Astrocyte of the hippocampus (primary cell): Measurements from ENCODE around the gene GOLGA8H.
A peak's percentile ranks its signal among the peaks of the same experiment; 100 is the strongest.
"Not testable (repeated sequence)": the region's sequence is repeated elsewhere in the genome, so short reads cannot be mapped to it uniquely, and the experiment has no call there.

Experiments used
- DNase-seq: peaks from one replicate; pipeline ENCODE4 v3.0.0; 2011; ENCODE audit warnings: low read depth, low spot score

The GOLGA8H gene, protein sequence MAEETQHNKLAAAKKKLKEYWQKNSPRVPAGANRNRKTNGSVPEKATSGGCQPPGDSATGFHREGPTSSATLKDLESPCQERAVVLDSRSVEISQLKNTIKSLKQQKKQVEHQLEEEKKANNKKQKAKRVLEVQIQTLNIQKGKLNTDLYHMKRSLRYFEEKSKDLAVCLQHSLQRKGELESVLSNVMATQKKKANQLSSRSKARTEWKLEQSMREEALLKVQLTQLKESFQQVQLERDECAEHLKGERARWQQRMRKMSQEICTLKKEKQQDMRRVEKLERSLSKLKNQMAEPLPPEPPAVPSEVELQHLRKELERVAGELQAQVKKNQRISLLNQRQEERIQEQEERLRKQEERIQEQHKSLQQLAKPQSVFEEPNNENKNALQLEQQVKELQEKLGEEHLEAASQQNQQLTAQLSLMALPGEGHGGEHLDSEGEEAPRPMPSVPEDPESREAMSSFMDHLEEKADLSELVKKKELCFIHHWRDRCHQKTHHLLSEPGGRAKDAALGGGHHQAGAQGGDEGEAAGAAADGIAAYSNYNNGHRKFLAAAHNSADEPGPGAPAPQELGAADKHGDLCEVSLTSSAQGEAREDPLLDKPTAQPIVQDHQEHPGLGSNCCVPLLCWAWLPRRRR

GRCh38 chr15:30603796-30604195 lies at the start of gene GOLGA8H:
TSS of gene GOLGA8H (plus strand) at chr15:30604028. CDS start at chr15:30604126, 98 bp downstream.
- not testable (repeated sequence) for DNase-seq

DNA sequence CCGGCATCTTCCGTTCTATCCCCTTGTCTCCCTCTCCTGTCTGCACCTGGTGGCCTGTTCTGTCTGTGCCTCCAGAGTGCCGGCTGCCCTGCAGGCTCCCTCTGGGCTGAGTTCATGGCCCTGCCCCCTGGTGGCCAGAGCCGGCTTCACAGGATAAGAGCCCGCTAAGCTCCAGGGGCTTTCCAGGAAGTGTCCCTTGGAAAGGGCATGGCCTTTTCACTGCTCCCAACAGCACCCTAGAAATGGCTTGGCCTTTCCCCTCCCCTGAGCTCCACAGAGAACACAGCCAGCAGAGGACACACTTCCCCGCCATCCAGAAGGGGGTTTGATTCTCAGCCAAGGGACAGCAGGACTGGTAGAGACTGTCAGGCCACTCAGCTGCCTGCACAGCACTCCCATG lies 36.9 kb upstream of the GOLGA8H start:
- peak; percentile 0 for DNase-seq

GRCh38 chr15:30573012-30573491 lies 30.8 kb upstream of the GOLGA8H start:
- not testable (repeated sequence) for DNase-seq

GRCh38 chr15:30579394-30579970 lies 24.3 kb upstream of the GOLGA8H start:
- DNase-seq = not testable (repeated sequence)

- not testable (repeated sequence) for DNase-seq
Measured at GRCh38 chr15:30580716-30581115, 23.1 kb upstream of the GOLGA8H start.

- not testable (repeated sequence) for DNase-seq
Measured at GRCh38 chr15:30598953-30599352, 4.9 kb upstream of the GOLGA8H start.

DNA sequence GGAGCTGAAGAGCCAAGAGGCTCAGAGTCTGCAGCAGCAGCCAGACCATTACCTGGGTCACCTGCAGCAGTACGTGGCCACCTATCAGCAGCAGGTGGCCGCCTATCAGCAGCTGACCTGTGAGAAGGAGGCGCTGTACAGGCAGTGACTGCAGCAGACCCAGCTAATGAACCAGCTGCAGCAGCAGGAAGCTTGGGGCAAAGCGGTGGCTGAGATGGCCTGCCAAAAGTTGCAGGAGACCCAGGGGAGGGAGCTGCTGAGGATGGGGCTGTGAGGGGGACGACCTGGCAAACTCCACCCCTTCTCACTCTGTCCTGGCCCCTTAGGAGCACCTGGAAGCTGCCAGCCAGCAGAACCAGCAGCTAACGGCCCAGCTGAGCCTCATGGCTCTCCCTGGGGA lies 8.4 kb downstream of the GOLGA8H start:
- not testable (repeated sequence) for DNase-seq

- peak; percentile 17 for DNase-seq
Measured at GRCh38 chr15:30621342-30621741, 17.5 kb downstream of the GOLGA8H start.

DNA sequence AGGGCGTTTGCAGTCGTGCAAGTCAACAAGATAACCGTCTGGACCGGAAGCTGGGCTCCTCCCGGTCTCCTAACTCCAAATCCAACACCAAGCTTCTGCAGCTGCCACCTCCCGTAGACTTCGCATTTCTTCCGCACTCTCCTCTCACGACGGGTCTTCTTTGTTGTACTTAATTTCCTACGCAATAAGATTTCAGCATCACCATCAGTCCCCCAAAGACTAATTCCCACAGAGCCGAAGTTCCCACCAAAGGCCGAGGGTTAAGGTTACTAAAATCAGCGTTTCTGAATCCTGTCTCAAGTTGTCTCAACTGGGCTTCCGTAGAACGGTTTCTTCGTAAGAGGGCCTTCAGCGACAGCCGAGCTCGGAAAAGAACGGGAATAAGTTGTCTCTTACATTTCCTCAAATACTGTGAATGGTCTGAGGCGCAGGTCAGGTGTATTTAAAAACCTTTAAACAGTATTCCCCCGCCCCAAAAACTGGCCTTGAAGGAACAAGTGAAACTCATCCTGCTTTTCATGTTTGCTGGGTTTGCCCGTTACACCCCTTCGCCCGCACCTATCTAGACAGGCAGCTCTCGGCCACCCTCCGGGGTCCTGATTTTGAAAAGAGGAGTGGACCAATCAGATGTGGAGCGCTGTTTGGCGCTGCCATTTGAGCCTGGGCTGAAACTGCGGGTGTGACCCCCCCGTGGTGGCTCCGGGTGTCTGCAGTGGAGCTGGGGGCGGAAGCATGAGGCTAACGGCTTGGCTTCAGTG lies 21.8 kb downstream of the GOLGA8H start, which contains the start of gene ARHGAP11B:
ARHGAP11B (plus strand) TSS at position 693 of the 758 bp plus-strand sequence.
- DNase-seq = peak; percentile 96

DNA sequence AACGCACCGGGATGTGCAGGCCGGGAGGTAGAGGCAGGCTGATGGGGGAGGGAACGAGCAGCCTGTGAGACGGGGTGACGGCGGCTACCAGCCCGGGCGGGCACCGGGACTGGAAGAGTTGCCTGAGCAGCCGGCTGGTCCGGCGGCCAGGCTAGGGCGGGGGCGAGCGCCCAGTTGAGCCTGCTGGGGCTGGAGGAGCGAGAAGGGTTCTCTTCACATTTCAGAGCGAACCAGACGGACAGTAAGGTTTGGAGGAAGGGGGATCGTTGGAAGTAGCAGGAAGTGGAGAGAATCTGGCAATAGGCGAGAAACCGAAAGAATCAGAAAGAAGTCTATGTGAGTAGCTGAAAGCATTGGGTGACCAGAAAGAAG lies 22.4 kb downstream of the GOLGA8H start:
- DNase-seq = peak; percentile 52

DNA sequence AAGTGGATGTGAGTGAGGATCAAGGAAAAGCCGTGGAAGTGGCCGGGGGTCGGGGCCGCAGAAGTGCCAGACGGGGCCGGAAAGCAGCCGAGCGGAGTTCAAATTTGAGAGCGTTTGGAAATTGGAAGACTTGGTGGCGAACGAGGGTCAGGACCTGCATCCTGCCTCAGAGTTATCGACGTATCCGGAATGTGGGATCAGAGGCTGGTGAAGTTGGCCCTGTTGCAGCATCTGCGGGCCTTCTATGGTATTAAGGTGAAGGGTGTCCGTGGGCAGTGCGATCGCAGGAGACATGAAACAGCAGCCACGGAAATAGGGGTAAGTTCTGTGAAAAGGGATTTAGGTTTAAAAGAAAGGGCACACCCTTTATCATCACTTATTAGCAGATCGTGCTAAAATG lies 22.8 kb downstream of the GOLGA8H start:
- peak; percentile 16 for DNase-seq

GRCh38 chr15:30650012-30650929 lies 46.4 kb downstream of the GOLGA8H start:
- no peak for DNase-seq

GRCh38 chr15:30661154-30661553 lies 57.3 kb downstream of the GOLGA8H start:
- peak; percentile 34 for DNase-seq
